Measurements from ENCODE around the gene FBXL17. TPM values are rescaled to one million over a fixed set of nuclear protein-coding genes. Genes with fewer than 3 reads are reported as not detected.
"Not testable (repeated sequence)": the region's sequence is repeated elsewhere in the genome, so short reads cannot be mapped to it uniquely, and the experiment has no call there.

The FBXL17 gene
- 29.1 and 36.2 TPM in 2 replicates for total RNA-seq
- polyA plus RNA-seq (2012): 14.4 TPM

- peak; percentile 98 for DNase-seq (ENCODE audit: low read depth)
Observed at GRCh38 chr5:108381954-108382783, at the start of gene FBXL17. TSS of gene FBXL17 (minus strand) at chr5:108382098.

GRCh38 chr5:108430931-108431608, 49.2 kb upstream of the FBXL17 start:
- DNase-seq (ENCODE audit: low read depth): no peak

- DNase-seq (ENCODE audit: low read depth): peak; percentile 29
Observed at GRCh38 chr5:108421713-108422112, 39.8 kb upstream of the FBXL17 start.

GRCh38 chr5:108420755-108421154, 38.9 kb upstream of the FBXL17 start:
- DNase-seq (ENCODE audit: low read depth): peak; percentile 43

GRCh38 chr5:108420158-108420557, 38.3 kb upstream of the FBXL17 start:
- peak; percentile 14 for DNase-seq (ENCODE audit: low read depth)

- DNase-seq (ENCODE audit: low read depth): peak; percentile 33
Observed at GRCh38 chr5:108418197-108418596, 36.3 kb upstream of the FBXL17 start.

- no peak for DNase-seq (ENCODE audit: low read depth)
Observed at GRCh38 chr5:108417166-108417670, 35.3 kb upstream of the FBXL17 start.

- no peak for DNase-seq (ENCODE audit: low read depth)
Observed at GRCh38 chr5:108415726-108416125, 33.8 kb upstream of the FBXL17 start.

GRCh38 chr5:108409786-108410185, 27.9 kb upstream of the FBXL17 start:
- DNase-seq (ENCODE audit: low read depth): no peak

GRCh38 chr5:108405201-108405600, 23.3 kb upstream of the FBXL17 start:
- not testable (repeated sequence) for DNase-seq (ENCODE audit: low read depth)

- DNase-seq (ENCODE audit: low read depth): no peak
Observed at GRCh38 chr5:108398964-108399363, 17.1 kb upstream of the FBXL17 start.

- not testable (repeated sequence) for DNase-seq (ENCODE audit: low read depth)
Observed at GRCh38 chr5:108396837-108397236, 14.9 kb upstream of the FBXL17 start.

- DNase-seq (ENCODE audit: low read depth): no peak
Observed at GRCh38 chr5:108387758-108388157, 5.9 kb upstream of the FBXL17 start.

- DNase-seq (ENCODE audit: low read depth): peak; percentile 61
Observed at GRCh38 chr5:108386345-108387061, 4.6 kb upstream of the FBXL17 start.

GRCh38 chr5:108384741-108385140, 2.8 kb upstream of the FBXL17 start:
- DNase-seq (ENCODE audit: low read depth): peak; percentile 77

GRCh38 chr5:108382784-108383330, 959 bp upstream of the FBXL17 start:
- no peak for DNase-seq (ENCODE audit: low read depth)

GRCh38 chr5:108381350-108381953, 446 bp downstream of the FBXL17 start:
- DNase-seq (ENCODE audit: low read depth): peak; percentile 80

GRCh38 chr5:108380531-108381349, 1.2 kb downstream of the FBXL17 start:
- DNase-seq (ENCODE audit: low read depth): peak; percentile 70

- DNase-seq (ENCODE audit: low read depth): no peak
Observed at GRCh38 chr5:108379722-108380530, 2.0 kb downstream of the FBXL17 start.
